HEK293 (cell line): ENCODE data around the gene LSM10.

Experiments
- CTCF ChIA-PET: fragments of 350-600 bp; formaldehyde crosslinking; extraction: SDS; loops from one replicate; lab custom pipeline; 2021; ENCODE audit warnings: antibody characterized with exemption; lab: Yijun Ruan, JAX
- POLR2A ChIA-PET: fragments of 300-600 bp; formaldehyde crosslinking; extraction: SDS; loops from one replicate; lab custom pipeline; 2020; ENCODE audit warnings: antibody characterized with exemption, inconsistent platforms; lab: Yijun Ruan, JAX
- H3K27ac ChIP-seq: fragments of 200-500 bp; sonication (Bioruptor generic); 2 replicates; pipeline ENCODE4 v1.5.1; 2014; ENCODE audit warnings: low read depth, low read length, control low read depth, inconsistent platforms; ENCODE audit errors: extremely low read depth
- H3K36me3 ChIP-seq, 2 experiments: fragments of 200-500 bp in 1 of 2; sonication (Bioruptor generic) in 1 of 2; 1 replicate in 1 of 2; 2 replicates in 1 of 2; pipeline ENCODE4 v1.5.1; 2014 to 2017; ENCODE audit warnings: inconsistent platforms in 2 of 2, low read length in 2 of 2; ENCODE audit not compliant: control insufficient read depth in 2 of 2, insufficient read depth in 1 of 2
- H3K4me1 ChIP-seq: fragments of 200-500 bp; sonication (Bioruptor generic); 2 replicates; pipeline ENCODE4 v1.5.1; 2014; ENCODE audit warnings: mild to moderate bottlenecking, low read length, inconsistent platforms; ENCODE audit not compliant: control insufficient read depth, insufficient read depth
- H3K4me3 ChIP-seq: 2 replicates; pipeline ENCODE4 v1.5.1; 2011; ENCODE audit warnings: low read depth, mild to moderate bottlenecking, control low read depth, low read length, moderate library complexity
- H3K9me3 ChIP-seq: fragments of 200-500 bp; sonication (Bioruptor generic); 2 replicates; pipeline ENCODE4 v1.5.1; 2014; ENCODE audit warnings: low read depth, low read length, inconsistent platforms; ENCODE audit not compliant: control insufficient read depth, insufficient read depth
- EGR2 ChIP-seq: fragments of 450-650 bp; formaldehyde crosslinking; IDR thresholded peaks from 2 replicates; pipeline ENCODE4 v1.5.1; 2016; ENCODE audit warnings: low read depth, missing biosample characterization, missing genetic modification characterization
- HOXC10 ChIP-seq: sonication (generic); formaldehyde crosslinking; IDR thresholded peaks from 2 replicates; pipeline ENCODE4 v1.8.1; 2023; ENCODE audit warnings: mild to moderate bottlenecking, missing genetic modification reagents
- KLF8 ChIP-seq: fragments of 450-650 bp; formaldehyde crosslinking; IDR thresholded peaks from 2 replicates; pipeline ENCODE4 v1.5.1; 2016; ENCODE audit warnings: missing biosample characterization, missing genetic modification characterization
- KLF9 ChIP-seq: fragments of 450-650 bp; formaldehyde crosslinking; IDR thresholded peaks from 2 replicates; pipeline ENCODE4 v1.5.1; 2016; ENCODE audit warnings: missing biosample characterization, missing genetic modification characterization, low read depth
- SETDB1 ChIP-seq: IDR thresholded peaks from one replicate; pipeline ENCODE4 v1.6.1; 2017; ENCODE audit warnings: mild to moderate bottlenecking, low read length, moderate library complexity, mixed read lengths; ENCODE audit not compliant: insufficient read length
- TSHZ1 ChIP-seq: fragments of 450-650 bp; formaldehyde crosslinking; IDR thresholded peaks from 2 replicates; pipeline ENCODE4 v1.5.1; 2016; ENCODE audit warnings: missing biosample characterization, missing genetic modification characterization, borderline replicate concordance
- WT1 ChIP-seq: fragments of 450-650 bp; formaldehyde crosslinking; IDR thresholded peaks from 2 replicates; pipeline ENCODE4 v1.5.1; 2016; ENCODE audit warnings: missing biosample characterization, missing genetic modification characterization
- ZBTB21 ChIP-seq: fragments of 450-650 bp; formaldehyde crosslinking; IDR thresholded peaks from 2 replicates; pipeline ENCODE4 v1.5.1; 2017; ENCODE audit warnings: missing biosample characterization, missing genetic modification characterization
- ZFP41 ChIP-seq: fragments of 450-650 bp; formaldehyde crosslinking; IDR thresholded peaks from 2 replicates; pipeline ENCODE4 v1.5.1; 2016; ENCODE audit warnings: missing biosample characterization, missing genetic modification characterization, borderline replicate concordance
- ZNF157 ChIP-seq: fragments of 450-650 bp; formaldehyde crosslinking; IDR thresholded peaks from 2 replicates; pipeline ENCODE4 v1.5.1; 2016; ENCODE audit warnings: missing biosample characterization, missing genetic modification characterization
- ZNF2 ChIP-seq: fragments of 450-650 bp; formaldehyde crosslinking; IDR thresholded peaks from 2 replicates; pipeline ENCODE4 v1.5.1; 2016; ENCODE audit warnings: missing biosample characterization, missing genetic modification characterization
- ZNF239 ChIP-seq: fragments of 450-650 bp; formaldehyde crosslinking; IDR thresholded peaks from 2 replicates; pipeline ENCODE4 v1.5.1; 2016; ENCODE audit warnings: missing biosample characterization, missing genetic modification characterization
- ZNF248 ChIP-seq: fragments of 450-650 bp; formaldehyde crosslinking; IDR thresholded peaks from 2 replicates; pipeline ENCODE4 v1.5.1; 2017; ENCODE audit warnings: missing biosample characterization, missing genetic modification characterization
- ZNF26 ChIP-seq: fragments of 450-650 bp; formaldehyde crosslinking; IDR thresholded peaks from 2 replicates; pipeline ENCODE4 v1.5.1; 2016; ENCODE audit warnings: missing biosample characterization, missing genetic modification characterization
- ZNF274 ChIP-seq, 2 experiments: fragments of 200-500 bp in 1 of 2; fragments of 450-650 bp in 1 of 2; sonication (Bioruptor generic) in 1 of 2; formaldehyde crosslinking in 1 of 2; IDR thresholded peaks; 2 replicates each; pipeline versions ENCODE4 v1.5.1 to v1.6.1; 2014 to 2016; ENCODE audit warnings: borderline replicate concordance in 1 of 2, inconsistent platforms in 1 of 2, low read length in 1 of 2, missing biosample characterization in 1 of 2, missing genetic modification characterization in 1 of 2
- ZNF354C ChIP-seq: fragments of 450-650 bp; formaldehyde crosslinking; IDR thresholded peaks from 2 replicates; pipeline ENCODE4 v1.5.1; 2016; ENCODE audit warnings: missing biosample characterization, missing genetic modification characterization, low read depth, borderline replicate concordance
- ZNF48 ChIP-seq: fragments of 450-650 bp; formaldehyde crosslinking; IDR thresholded peaks from 2 replicates; pipeline ENCODE4 v1.5.1; 2016; ENCODE audit warnings: missing biosample characterization, missing genetic modification characterization
- ZNF510 ChIP-seq: fragments of 450-650 bp; formaldehyde crosslinking; IDR thresholded peaks from 2 replicates; pipeline ENCODE4 v1.5.1; 2018; ENCODE audit warnings: mild to moderate bottlenecking, missing genetic modification characterization, missing biosample characterization; ENCODE audit not compliant: insufficient replicate concordance
- ZNF530 ChIP-seq: fragments of 450-650 bp; formaldehyde crosslinking; IDR thresholded peaks from 2 replicates; pipeline ENCODE4 v1.5.1; 2016; ENCODE audit warnings: low read depth, missing biosample characterization, missing genetic modification characterization
- ZNF561 ChIP-seq: fragments of 450-650 bp; IDR thresholded peaks from 2 replicates; pipeline ENCODE4 v1.5.1; 2018; ENCODE audit warnings: missing biosample characterization, missing genetic modification characterization, borderline replicate concordance
- ZNF658 ChIP-seq: fragments of 450-650 bp; formaldehyde crosslinking; IDR thresholded peaks from 2 replicates; pipeline ENCODE4; 2016; ENCODE audit warnings: missing biosample characterization, missing genetic modification characterization
- ZNF677 ChIP-seq: fragments of 450-650 bp; IDR thresholded peaks from 2 replicates; pipeline ENCODE4 v1.5.0; 2018; ENCODE audit warnings: missing biosample characterization, mild to moderate bottlenecking, missing genetic modification characterization, moderate library complexity
- ZNF768 ChIP-seq: fragments of 450-650 bp; formaldehyde crosslinking; IDR thresholded peaks from 2 replicates; pipeline ENCODE4 v1.5.1; 2018; ENCODE audit warnings: missing biosample characterization, mild to moderate bottlenecking, missing genetic modification characterization
- ZNF830 ChIP-seq: fragments of 450-650 bp; IDR thresholded peaks from 2 replicates; pipeline ENCODE4 v1.5.0; 2018; ENCODE audit warnings: missing biosample characterization, missing genetic modification characterization, low read depth, mild to moderate bottlenecking, moderate library complexity
- TF ChIP-seq, protein P1 (sequence below): fragments of 450-650 bp; formaldehyde crosslinking; IDR thresholded peaks from 2 replicates; pipeline ENCODE4 v1.5.1; 2017; ENCODE audit warnings: missing biosample characterization, missing genetic modification characterization
- TF ChIP-seq, protein P2 (sequence below): fragments of 450-650 bp; formaldehyde crosslinking; IDR thresholded peaks from 2 replicates; pipeline ENCODE4 v1.5.1; 2016; ENCODE audit warnings: missing biosample characterization, missing genetic modification characterization

Gene LSM10

DNA sequence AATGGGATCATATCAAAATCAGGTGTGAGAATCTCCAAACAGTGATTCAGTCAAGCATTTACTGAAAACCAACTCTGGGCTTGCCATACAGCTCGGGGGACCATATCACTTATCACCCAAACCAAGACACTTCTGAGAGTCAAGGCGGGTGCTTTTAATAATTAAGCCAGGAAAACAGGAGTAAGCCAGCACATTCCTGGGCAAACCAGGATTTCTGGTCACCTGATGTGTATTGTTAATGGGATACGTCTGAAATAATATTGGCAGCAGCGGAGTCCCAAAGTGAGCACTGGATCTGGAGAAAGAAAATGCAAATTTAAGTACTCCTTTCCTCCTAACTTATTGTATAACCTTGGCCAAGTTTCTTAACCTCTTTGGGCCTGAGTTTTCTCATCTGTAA lies 34.9 kb upstream of the LSM10 start:
- H3K4me3 ChIP-seq, result no peak overlapping the region
- H3K9me3 ChIP-seq, result no peaks in the 10 kb centered on the region
- CTCF ChIA-PET, result interaction anchor here (0.7 kb wide), 1 partner anchor 23 kb away, joined by 3 read pairs; no protein-coding TSS in a partner anchor
- H3K36me3 ChIP-seq, result peaks cover 0 to 42% of the 10 kb centered on the region in 2 experiments; a peak in 2 of 3 replicates
- H3K27ac ChIP-seq, result no peak overlapping the region
- H3K4me1 ChIP-seq, result no peaks in the 10 kb centered on the region
- TF ChIP-seq, protein P1, sequence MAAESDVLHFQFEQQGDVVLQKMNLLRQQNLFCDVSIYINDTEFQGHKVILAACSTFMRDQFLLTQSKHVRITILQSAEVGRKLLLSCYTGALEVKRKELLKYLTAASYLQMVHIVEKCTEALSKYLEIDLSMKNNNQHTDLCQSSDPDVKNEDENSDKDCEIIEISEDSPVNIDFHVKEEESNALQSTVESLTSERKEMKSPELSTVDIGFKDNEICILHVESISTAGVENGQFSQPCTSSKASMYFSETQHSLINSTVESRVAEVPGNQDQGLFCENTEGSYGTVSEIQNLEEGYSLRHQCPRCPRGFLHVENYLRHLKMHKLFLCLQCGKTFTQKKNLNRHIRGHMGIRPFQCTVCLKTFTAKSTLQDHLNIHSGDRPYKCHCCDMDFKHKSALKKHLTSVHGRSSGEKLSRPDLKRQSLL (tag by site-specific recombination), result no peak
- POLR2A ChIA-PET, result no interaction called here

GRCh38 chr1:36425791-36426190 lies 28.1 kb upstream of the LSM10 start:
- ChIA-PET CTCF (interaction anchor here (1.7 kb wide), 1 partner anchor 83 kb away, joined by 7 read pairs; no protein-coding TSS in a partner anchor), POLR2A (interaction anchor here (0.7 kb wide), 1 partner anchor 151 kb away, joined by 3 read pairs; no protein-coding TSS in a partner anchor)
- H3K4me1 ChIP-seq, result no peaks in the 10 kb centered on the region

GRCh38 chr1:36421649-36422048 lies 23.9 kb upstream of the LSM10 start:
- CTCF ChIA-PET, result interaction anchor here (0.5 to 1.5 kb wide), 13 partner anchors 24 to 619 kb away, joined by 3 to 18 read pairs (median 3); no protein-coding TSS in a partner anchor
- POLR2A ChIA-PET, result interaction anchor here (1.2 kb wide), 1 partner anchor 272 kb away, joined by 3 read pairs; the partner anchor contains the start of gene TRAPPC3
- TF ChIP-seq ZNF48 (tag by site-specific recombination) (no peak), ZNF677 (tag by site-specific recombination) (no peak), ZNF157 (tag by site-specific recombination) (no peak), ZNF830 (tag by site-specific recombination) (no peak), ZBTB21 (tag by site-specific recombination) (no peak), ZNF561 (tag by site-specific recombination) (no peak), TSHZ1 (tag by site-specific recombination) (no peak), ZNF530 (tag by site-specific recombination) (no peak), KLF8 (tag by site-specific recombination) (no peak), ZNF26 (tag by site-specific recombination) (no peak), ZNF239 (tag by site-specific recombination) (no peak), KLF9 (tag by site-specific recombination) (no peak), EGR2 (no peak), ZFP41 (tag by site-specific recombination) (no peak), ZNF510 (no peak), ZNF768 (no peak), WT1 (tag by site-specific recombination) (no peak)
- TF ChIP-seq, protein P2, sequence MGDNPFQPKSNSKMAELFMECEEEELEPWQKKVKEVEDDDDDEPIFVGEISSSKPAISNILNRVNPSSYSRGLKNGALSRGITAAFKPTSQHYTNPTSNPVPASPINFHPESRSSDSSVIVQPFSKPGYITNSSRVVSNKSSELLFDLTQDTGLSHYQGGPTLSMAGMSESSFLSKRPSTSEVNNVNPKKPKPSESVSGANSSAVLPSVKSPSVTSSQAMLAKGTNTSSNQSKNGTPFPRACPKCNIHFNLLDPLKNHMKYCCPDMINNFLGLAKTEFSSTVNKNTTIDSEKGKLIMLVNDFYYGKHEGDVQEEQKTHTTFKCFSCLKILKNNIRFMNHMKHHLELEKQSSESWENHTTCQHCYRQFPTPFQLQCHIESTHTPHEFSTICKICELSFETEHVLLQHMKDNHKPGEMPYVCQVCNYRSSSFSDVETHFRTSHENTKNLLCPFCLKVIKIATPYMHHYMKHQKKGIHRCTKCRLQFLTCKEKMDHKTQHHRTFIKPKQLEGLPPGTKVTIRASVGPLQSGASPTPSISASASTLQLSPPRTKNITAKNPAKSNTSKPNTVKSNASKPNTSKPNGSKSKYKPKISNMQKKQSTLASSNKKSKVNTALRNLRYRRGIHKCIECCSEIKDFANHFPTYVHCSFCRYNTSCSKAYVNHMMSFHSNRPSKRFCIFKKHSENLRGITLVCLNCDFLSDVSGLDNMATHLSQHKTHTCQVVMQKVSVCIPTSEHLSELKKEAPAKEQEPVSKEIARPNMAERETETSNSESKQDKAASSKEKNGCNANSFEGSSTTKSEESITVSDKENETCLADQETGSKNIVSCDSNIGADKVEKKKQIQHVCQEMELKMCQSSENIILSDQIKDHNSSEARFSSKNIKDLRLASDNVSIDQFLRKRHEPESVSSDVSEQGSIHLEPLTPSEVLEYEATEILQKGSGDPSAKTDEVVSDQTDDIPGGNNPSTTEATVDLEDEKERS (tag by site-specific recombination), result no peak

More at GRCh38 chr1:36425791-36426190, 28.1 kb upstream of the LSM10 start:
- H3K27ac ChIP-seq, result no peak overlapping the region
- TF ChIP-seq HOXC10 (CRISPR knock-in tag), result no peak
- TF ChIP-seq ZNF510, result no peak
- no peak for TF ChIP-seq ZNF354C
- no peak for TF ChIP-seq ZNF658 (tag by site-specific recombination)
- TF ChIP-seq ZNF2 (tag by site-specific recombination), result no peak
- TF ChIP-seq SETDB1, result no peak
- TF ChIP-seq ZNF274 (IDR thresholded peaks at IDR 0.05; ENCODE audit: low read length), result no peak
- TF ChIP-seq ZNF274 (tag by site-specific recombination; IDR thresholded peaks at IDR 0.05; ENCODE audit: borderline replicate concordance), result no peak
- TF ChIP-seq ZNF248 (tag by site-specific recombination), result no peak
- peaks cover 0 to 38% of the 10 kb centered on the region in 2 experiments; a peak in 2 of 3 replicates for H3K36me3 ChIP-seq
- no peaks in the 10 kb centered on the region for H3K9me3 ChIP-seq
- no peak overlapping the region for H3K4me3 ChIP-seq

More at GRCh38 chr1:36421649-36422048, 23.9 kb upstream of the LSM10 start:
- H3K9me3 ChIP-seq, result no peaks in the 10 kb centered on the region
- H3K4me3 ChIP-seq, result no peak overlapping the region
- peaks cover 0 to 42% of the 10 kb centered on the region in 2 experiments; a peak in 1 of 3 replicates for H3K36me3 ChIP-seq
- no peaks in the 10 kb centered on the region for H3K4me1 ChIP-seq
- H3K27ac ChIP-seq, result no peak overlapping the region
